NT2/D1 (cell line): Measurements from ENCODE around the gene C6orf132.

Experiments used
- SUZ12 ChIP-seq: IDR thresholded peaks from 2 replicates; pipeline ENCODE4 v1.6.1; 2011; ENCODE audit not compliant: insufficient read length, insufficient read depth; ENCODE audit errors: extremely low read depth
- YY1 ChIP-seq: IDR thresholded peaks from 2 replicates; pipeline ENCODE4 v1.6.1; 2011; ENCODE audit not compliant: insufficient read length, insufficient read depth

GRCh38 chr6:42110683-42111082 lies 31.7 kb downstream of the C6orf132 start:
- TF ChIP-seq SUZ12 (no peak), YY1 (no peak)
